ENCODE measurements around the gene UBE2H.

- TF ChIP-seq CTCF (conservative IDR thresholded peaks at IDR 0.05; ENCODE audit: low read length) (no peak), EZH2phosphoT487 (IDR thresholded peaks at IDR 0.05; ENCODE audit: borderline replicate concordance) (no peak)
These were observed 49.9 kb downstream of the UBE2H start for GRCh38 chr7:129902788-129903422.

Data from Loucy (cell line).